Colon (tissue), 2 donors: ENCODE data around the gene LYRM4.

ENCODE experiments used
- FAIRE-seq: peaks from 2 replicates; lab custom pipeline; 2012; peaks lifted over from hg19 to GRCh38; lab: Jason Lieb, UNC
- donor health status: control.
- donor health status: control.

Gene LYRM4

DNA sequence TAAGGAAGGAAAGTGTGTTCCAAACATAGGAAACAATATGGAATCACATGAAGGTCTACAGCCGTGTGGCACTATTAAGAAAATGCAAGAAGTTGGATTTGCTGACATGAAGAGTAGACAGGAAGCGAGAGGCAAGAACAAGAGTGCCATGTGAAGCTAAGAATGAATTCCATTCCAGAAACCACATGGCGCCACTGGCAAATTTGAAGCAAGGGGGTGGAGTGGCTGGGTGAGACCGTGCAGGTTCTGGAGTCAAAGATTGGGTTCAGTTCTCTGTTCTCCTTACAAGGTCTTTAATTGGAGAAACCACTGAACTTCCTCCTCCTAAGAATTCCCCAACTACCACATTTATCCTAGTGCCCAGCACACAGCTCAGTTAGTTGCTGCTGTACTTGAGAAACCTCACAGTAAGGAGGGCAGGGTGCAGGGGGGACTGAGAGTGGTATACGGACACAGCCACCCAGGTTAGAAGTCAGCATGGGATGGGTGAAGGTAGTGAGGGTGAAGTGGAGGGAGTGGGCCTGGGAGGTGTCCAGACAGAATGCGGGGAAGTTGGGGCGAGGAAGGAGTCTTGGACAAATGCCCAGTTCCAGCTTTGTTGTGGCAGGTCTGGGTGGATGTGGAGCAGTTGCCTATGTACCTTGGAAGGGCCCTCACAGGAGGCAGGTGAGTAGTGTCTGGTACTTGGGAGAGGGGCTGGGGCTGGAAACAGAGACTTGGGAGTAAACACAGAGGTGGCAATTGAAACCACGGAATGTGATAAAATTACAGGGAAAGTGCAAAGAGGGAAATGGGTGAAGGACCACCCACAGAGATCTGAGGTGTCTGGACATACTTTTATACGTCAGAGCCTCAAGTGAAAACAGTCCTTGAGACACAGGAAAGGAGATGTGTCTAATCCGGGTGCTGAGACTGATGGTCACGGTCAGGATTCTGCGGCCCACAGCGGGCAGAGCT is 14.3 kb downstream of the LYRM4 start:
- no peak for FAIRE-seq

DNA sequence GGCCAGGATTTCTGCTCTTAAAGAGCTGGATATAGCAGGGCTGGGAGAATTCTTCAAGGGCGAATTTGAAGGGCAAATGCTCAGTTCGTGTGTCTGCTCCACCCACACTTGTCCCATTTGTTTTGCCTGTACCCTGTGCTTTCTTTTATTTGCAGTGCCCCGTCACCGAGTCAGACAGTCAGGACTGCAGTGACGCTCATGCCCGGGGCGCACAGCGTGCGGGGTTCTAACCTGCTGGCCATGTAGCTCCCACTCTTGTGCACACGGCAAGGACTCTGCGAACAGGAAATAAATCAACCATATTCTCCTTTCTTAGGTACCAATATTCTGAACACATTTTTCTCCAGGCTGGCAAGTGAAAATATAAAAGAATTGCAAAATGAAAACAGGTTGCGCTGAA is 17.7 kb downstream of the LYRM4 start:
- FAIRE-seq: no peak

GRCh38 chr6:5241252-5241651 is 19.5 kb downstream of the LYRM4 start:
- no peak for FAIRE-seq

DNA sequence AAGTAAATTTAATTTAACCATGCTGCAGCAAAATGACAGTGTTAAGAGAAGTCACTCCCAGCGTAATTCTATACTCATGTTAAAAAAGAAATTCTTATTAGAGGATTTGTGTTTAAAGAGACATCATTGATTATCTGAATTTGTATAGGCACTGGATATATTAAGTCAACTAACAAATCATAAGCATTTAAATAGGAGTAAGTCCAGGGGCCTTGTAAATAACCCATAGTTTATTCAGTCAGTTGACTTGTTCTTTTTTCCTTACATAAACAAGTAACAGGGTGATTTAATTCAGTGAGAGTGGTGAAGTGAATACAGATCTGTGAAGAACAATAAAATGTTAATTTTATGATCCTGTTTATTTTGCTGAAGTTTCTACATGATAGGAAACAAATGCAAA is 22.4 kb downstream of the LYRM4 start:
- FAIRE-seq: no peak

- FAIRE-seq: no peak
Observed at GRCh38 chr6:5237805-5238204, 22.9 kb downstream of the LYRM4 start.

DNA sequence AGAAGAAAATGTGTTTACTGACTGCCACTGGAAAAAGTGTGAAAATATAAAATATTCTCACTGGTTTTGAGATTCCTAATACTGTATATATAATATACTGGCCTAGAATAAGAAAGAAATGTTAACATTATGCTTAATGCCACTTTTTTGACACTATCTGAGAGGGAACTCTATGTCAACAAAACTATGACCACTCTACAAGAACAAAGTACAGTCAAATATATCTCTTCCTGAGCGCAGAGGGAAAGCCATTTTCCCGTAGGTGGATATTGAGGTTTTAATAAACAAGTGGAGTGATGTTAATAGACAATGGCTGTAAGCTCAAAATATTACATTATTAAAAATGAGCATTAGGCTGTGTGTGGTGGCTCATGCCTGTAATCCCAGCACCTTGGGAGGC is 24.9 kb downstream of the LYRM4 start:
- FAIRE-seq: no peak

DNA sequence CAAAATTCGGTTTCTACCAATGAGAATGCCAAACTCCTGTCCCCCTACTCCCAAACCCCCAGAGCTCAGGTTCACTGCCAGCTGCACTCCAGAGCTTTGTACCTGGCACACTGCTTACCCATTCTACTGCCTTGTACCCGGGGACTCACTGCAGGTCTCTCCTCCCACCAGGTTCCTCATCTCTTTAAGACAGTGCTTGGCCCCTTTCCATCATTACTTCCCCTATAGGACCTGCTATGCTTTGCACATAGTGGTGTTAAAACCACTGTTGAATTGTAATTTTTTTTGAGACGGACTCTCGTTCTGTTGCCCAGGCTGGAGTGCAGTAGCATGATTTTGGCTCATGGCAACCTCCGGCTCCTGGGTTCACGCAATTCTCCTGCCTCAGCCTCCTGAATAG is 25.9 kb downstream of the LYRM4 start:
- no peak for FAIRE-seq

DNA sequence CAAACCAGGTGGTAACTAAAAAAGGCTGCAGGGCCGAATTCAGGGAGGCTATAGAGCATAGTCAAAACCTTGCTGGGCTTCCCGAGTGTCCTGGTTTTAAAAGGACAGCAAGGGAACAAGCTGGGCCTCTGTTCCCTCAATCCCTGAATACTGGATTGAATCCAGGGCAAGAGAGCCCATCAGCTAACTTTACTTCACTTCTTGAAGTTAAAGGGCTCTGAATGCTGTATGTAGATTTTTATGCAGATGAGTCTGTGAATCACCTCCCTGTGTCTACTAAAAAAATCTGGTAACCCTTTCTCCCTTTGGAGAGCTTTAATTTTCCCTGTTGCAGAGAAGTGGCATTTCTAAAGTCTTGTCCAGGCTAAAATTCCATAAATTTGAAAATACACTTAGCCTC is 29.5 kb downstream of the LYRM4 start:
- no peak for FAIRE-seq

DNA sequence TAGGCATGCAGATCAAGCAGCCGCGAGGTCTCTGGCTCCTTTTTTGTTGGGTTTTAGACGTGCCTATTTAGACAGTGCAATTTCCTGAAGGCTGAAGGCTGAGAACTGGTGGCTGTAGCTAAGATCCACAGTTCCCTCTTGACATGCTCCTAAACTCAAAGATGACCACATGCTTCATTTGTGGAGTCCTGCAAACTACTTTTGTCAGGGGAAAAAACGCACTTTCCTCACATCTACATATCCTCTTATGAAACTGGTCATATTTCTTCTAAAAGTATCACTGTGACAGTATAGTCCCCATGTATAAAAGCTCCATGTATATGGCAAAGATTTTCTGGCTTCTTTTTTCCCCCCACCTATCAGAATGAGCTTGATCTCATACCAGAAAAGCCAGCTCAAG is 30.7 kb downstream of the LYRM4 start:
- no peak for FAIRE-seq

DNA sequence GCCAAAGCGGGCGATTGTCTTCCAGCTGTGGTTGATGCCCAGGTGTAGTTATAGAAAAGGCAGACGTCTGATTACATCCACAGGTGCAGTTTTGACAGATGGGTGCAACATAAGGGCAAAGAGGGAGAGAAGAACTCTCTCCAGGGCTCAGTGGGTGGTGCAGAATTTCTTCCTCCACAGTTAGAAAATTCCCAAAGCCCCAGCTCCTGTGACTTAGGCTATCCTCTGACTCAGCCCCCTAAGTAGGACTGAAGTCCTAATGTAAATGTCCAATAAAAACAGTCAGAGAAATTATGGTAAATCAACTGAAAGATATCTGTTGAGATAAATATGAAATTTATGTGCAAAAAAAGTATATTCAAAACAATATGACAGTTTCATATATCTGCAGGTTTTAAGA is 31.4 kb downstream of the LYRM4 start:
- no peak for FAIRE-seq

DNA sequence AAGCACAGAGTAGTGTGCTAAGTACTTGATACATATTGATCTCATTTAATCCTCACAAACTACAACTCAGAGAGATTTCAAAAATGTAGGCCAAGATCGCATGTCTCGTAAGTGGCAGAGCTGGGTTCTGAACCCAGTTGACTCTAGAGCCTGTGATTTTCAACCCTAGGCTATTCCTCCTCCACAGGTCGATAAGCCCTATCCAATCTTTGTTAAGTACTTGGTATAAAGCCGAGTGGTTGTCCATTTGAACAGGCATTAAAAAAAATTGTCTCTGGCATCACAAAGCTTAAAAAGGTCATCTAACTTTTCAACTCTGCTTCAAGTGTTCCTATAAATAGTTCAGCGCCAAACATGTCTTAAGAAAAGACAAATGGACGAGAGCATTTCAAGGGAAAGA is 37.4 kb downstream of the LYRM4 start:
- FAIRE-seq: no peak

- FAIRE-seq: no peak
Observed at GRCh38 chr6:5220443-5220842, 40.3 kb downstream of the LYRM4 start.

DNA sequence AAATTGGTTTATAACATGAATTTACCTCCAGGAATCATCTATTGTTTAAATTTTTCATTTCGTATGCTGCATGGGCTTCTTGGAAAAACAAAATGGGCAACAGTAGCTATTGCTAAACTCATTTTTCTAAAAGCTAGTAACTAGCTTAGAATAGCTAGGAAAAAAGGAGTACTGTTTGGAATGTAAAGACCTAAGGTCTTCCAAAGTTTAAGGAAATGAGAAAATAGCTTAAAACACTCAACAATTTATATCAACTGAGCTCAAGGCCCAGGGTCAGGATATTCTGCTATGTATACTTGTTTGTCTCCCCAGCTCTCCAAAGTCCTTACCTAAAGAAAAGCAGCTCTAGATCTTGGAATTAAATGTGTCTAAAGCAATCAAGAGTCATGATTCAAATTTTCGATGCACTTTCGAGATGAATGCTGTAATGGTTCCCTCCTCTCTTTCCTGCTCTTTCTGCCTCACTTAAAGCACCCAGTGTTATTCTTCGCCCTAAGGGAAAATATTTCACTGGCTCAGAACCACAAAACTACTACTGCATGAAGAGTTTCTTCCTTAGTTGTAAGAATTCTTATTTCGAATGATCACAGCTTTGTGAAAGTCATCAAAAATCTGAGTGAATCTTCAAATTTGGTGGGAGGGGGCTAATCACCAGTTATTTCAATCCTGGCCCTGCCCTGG is 41.6 kb downstream of the LYRM4 start:
- FAIRE-seq: no peak

GRCh38 chr6:5217356-5217755 is 43.4 kb downstream of the LYRM4 start:
- FAIRE-seq: no peak

GRCh38 chr6:5215799-5216198 is 45.0 kb downstream of the LYRM4 start:
- no peak for FAIRE-seq

DNA sequence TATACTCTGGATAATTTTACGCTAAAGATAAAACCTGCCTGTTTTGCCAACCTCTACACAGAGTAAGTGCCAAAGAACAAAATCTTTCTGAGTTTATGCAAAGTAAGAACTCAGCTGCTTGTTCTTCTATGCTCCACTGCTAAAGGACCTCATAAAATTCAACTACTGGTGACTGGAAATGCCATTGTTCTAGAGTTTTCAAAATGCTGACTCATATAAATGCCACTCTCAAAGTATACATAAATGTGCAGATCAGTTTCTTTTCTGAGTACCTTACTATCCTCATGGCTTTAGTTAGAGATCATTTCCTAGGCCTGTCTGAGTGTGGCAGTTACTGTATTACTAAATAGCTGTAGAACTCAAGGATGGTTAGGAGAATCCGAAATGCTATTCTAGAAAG is 45.6 kb downstream of the LYRM4 start:
- FAIRE-seq: no peak

GRCh38 chr6:5214570-5215052 is 46.1 kb downstream of the LYRM4 start:
- FAIRE-seq: no peak

DNA sequence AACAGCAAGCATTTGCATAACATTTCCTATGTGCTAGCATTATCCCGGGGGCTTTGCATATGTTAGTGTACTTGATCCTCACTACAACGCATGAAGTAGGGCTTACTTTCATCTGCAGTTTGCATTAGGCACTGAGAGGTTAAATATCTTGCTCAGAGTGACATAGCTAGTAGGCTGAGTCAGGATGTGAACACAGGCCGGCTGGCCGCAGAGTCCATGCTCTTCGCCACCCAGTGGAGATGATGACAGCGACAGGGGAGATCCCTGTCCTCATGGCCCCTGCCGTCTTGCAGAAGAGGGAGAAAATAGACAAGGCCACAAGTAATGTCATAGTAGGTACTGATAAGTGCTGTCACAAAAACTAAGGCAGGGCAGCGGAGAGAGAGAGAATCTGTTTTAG is 46.9 kb downstream of the LYRM4 start:
- no peak for FAIRE-seq

DNA sequence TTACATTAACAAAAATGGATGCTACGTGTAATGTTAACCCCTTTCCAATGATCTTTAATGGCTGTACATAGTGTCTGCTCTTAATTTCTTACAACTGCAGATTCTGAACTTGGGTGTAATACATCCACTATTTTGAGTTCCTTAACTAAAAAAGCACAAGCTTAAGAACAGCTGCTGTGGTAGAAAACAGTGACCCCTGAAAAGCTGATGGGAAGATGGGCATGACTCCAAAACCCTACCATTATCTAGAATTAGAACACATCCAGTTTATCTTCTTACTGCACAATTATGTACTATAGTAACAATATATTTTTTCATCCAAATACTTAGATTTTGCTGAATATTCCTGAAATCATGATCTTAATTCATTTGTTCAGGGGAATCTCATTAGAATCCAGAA is 49.3 kb downstream of the LYRM4 start:
- no peak for FAIRE-seq

- FAIRE-seq: no peak
Observed at GRCh38 chr6:5208471-5208971, 52.2 kb downstream of the LYRM4 start.

DNA sequence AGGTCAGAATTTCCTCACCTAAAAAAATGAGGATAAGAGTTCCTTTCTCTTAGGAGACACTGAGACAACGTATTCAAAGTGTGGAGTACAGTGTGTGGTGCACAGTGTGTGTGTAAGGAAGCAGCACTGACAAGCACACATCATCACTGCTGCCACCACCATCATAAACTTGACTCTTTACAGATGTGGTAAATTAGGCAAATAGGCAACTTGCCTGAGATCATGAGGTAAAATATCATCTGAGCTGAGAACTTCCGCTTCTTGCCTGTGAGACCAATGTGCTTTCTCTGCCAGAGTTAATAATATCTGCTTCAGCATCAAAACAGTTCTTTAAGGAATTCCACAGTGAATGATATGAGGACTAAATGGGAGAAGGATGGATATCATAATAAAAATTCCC is 52.7 kb downstream of the LYRM4 start:
- no peak for FAIRE-seq

DNA sequence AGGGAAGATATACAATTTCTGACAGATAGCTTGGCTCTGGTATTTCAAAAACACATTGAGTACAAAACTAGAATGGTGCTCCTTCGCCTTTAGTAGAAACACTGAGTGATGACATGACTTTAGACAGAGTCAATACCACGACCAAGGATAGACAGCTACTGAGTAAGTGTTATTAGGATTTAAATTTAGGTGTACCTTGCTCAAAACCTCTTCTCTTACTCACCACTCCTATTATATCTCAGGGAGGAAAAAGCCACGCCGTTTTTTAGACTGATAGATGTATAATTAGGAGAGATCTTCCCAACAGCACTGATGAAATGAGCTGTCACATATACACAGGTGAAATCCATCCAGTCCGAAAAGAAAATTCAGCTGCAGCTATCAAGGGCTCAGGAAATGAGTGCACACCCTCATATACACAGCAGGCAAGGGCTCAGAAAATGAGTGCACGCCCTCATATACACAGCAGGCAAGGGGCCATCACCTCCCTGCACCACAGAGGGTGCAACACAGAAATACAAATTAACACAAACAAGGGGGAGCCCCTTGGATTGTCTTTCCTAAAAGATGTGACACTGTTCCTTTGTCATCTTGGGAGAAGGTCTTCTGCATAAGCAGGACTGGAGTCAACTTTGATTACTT is 53.7 kb downstream of the LYRM4 start:
- FAIRE-seq: no peak
